GM10266 (cell line): ENCODE data around the gene MAPK8IP1.

Experiments used
- DNase-seq: peaks from one replicate; pipeline ENCODE4 v3.0.0; 2012; ENCODE audit errors: extremely low spot score
- TF ChIP-seq, protein P1 (sequence below): IDR thresholded peaks from 2 replicates; pipeline ENCODE4 v1.5.1; 2012; ENCODE audit warnings: mild to moderate bottlenecking, low read depth; ENCODE audit not compliant: control insufficient read depth, insufficient read depth; ENCODE audit errors: missing control alignments

MAPK8IP1 gene

DNA sequence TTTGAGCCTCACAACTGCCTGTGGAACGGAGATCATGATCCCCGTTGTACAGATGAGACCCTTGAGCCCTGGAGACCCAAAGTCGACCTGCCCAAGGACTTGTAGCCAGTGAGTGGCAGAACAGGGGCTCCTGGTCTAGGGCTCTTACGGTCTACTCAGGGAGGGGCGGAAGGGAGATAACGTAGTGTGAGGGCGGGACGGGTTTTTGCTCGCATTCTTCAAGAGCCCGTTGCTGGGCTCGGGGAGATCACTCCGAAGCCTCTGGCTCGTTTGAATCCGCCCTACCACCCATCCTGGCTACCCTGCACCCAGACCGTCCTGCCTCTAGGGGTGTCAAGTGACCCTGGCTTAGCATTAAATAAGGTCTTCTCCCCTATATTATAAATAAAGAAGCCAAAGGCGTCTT lies 37.5 kb upstream of the MAPK8IP1 start:
- DNase-seq, result peak; percentile 46
- TF ChIP-seq, protein P1, sequence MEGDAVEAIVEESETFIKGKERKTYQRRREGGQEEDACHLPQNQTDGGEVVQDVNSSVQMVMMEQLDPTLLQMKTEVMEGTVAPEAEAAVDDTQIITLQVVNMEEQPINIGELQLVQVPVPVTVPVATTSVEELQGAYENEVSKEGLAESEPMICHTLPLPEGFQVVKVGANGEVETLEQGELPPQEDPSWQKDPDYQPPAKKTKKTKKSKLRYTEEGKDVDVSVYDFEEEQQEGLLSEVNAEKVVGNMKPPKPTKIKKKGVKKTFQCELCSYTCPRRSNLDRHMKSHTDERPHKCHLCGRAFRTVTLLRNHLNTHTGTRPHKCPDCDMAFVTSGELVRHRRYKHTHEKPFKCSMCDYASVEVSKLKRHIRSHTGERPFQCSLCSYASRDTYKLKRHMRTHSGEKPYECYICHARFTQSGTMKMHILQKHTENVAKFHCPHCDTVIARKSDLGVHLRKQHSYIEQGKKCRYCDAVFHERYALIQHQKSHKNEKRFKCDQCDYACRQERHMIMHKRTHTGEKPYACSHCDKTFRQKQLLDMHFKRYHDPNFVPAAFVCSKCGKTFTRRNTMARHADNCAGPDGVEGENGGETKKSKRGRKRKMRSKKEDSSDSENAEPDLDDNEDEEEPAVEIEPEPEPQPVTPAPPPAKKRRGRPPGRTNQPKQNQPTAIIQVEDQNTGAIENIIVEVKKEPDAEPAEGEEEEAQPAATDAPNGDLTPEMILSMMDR, result peak; percentile 17

DNA sequence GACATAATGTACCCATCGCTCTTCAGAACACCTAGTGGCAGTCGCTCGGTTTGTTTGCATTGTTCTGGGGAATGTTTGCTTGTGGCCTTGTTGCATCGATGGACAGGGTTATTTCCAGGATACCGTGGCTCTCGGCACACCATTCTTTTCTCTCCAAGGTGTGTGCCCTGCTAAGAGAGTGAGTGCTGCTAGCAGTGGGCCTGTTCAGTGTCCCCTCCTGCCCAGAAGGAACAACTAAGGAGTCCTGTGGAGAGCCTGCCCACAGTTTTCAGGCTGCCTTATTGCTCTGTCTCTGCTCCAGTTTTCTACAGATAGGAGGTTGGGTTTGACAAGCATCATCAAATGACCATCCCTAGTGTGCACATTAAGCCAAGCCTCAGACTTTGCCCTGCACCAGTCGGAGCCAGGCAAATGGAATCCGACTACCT lies 36.8 kb upstream of the MAPK8IP1 start:
- TF ChIP-seq, protein P1, result no peak
- DNase-seq, result no peak

DNA sequence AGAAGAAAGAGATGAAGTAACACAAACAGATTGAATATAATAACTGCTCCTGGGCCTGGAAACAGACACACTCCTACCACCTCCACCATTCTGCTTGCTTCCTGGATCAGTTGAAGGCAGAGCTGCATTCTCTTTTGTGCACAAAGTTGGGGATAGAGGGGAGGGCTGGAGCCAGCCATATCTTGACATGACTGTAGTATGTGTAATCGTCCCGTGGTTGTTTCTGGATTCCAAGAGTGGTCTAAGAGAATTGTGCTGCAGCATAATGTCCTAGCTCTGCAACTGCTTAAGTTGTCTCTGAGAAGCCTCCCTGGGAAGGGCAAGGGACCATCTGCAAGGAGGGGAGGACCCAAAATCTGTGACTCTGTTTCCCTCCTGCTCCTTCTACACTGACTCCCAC lies 35.0 kb upstream of the MAPK8IP1 start:
- TF ChIP-seq, protein P1, result no peak
- no peak for DNase-seq

DNA sequence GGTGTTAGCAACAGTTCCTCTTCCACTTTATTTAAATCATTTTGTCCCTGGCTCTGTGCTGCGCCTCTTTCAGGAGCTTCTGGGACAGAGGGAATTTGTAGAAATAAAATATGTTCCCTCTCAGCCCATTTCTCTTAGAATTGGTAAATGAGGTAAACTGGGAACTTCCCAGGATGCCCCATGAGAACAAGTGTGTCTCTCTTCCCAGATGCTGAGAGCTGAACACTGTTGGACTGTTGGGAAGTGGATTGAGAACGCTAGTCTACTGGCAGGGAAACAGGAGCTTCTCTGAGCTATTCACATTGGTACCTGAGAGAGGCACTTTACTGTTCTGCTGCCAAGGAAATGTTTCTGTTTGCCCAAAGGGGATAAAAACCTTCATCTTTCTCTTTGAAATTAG lies 34.2 kb upstream of the MAPK8IP1 start:
- DNase-seq, result no peak
- TF ChIP-seq, protein P1, result no peak

DNA sequence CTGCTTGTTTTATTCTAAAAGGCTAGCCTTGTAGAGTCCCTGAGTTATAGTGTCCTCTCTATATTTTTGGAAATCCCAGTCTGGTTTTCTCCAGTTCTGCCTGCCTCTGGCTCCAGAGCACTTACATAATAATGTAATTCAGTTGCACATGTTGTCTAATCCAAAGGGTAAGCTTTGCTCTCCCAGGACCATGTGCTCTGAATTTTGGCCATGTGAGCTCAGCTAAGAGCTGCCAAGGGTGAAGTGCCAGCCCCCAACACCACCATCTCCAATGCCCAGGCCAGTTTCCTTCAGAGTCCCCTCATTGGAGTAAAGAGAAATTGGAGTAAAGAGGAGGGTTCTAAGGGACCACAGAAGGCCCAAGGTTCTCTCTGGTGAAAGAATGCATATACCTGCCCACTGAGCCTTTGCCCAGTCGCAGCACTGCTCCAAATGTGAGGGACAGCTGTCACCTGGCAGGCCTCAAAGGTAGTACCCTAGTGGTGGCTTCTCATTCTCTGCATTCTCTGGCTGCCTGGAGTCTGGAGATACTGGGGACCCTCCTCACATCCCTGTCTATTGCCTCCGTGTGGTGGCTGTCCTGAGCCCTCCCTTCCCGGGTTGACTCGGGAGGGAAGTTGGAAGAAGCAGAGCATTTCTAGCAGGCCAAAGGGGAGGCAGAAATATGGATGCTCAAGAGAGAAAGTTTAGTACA lies 33.3 kb upstream of the MAPK8IP1 start:
- TF ChIP-seq, protein P1, result no peak
- DNase-seq, result no peak

DNA sequence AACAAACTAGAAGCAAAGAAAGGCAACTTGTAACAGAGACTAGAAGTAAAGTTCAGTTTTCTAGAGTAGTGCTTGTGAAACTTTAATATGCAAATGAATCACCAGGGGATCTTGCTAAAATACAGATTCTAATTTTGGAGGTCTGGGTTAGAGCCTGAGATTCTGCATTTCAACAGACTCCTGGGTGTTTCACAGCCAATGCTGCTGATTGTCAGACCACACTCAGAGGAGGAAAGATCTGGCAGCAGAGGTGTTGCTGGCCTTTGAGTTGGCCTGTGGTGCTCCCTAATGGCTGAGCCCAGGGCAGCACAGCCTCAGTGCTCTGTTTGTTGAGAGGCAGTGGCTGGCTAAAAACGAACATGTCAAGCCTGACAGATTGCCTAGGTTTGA lies 32.7 kb upstream of the MAPK8IP1 start:
- peak; percentile 72 for DNase-seq
- TF ChIP-seq, protein P1, result peak; percentile 54

DNA sequence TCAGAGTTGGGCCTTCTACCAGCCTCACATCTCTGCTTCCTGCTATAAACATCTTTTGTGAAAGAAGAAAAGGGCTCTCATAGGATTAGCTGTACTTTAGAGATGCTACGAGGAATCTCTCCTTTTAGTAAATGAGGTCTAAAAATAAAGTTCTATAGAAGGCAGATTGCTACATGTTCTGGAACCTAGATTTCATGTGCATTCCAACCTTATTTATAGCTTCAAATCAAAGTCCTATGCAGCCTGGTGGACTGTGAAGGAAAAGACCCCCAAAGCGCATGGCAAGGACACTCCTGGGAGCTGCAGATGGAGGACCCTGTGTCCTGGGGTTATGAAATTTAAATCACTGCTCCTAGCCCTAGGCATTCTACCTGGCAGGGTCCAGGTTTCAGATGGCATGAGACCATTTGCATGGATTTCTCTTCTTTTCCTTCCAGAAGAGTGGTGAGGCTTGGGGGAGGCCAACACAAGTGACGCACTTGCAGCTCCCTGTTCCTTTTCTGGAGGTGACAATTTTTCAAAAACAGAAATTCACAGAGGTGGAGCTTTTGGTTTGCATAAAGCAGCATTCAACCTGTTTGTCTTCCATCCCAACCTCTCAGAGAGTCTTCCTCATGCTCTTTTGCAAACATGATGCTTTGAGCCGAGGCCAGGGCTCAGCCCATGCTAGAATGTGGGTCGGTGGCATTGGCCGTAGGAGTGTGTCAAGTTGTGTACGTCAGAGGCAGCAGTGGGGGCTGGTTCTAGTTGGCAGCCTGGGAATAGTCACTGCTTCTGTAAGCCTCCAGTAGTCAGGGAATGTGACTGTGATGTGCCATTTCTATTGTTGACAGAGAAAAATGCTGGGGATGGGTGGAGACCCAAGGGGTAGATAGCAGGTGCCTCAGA lies 31.9 kb upstream of the MAPK8IP1 start:
- TF ChIP-seq, protein P1, result no peak
- no peak for DNase-seq
